H9 (cell line): Measurements from ENCODE around the gene BSN. TPM values are rescaled to one million over a fixed set of nuclear protein-coding genes. Genes with fewer than 3 reads are reported as not detected.

Experiments
- DNase-seq: peaks from one replicate; pipeline ENCODE4 v3.0.0-alpha.2; 2017
- H2AFZ ChIP-seq: one replicate; pipeline ENCODE4 v1.6.1; 2013; ENCODE audit warnings: mild to moderate bottlenecking, low read length, control low read depth, moderate library complexity
- H2AK5ac ChIP-seq: 2 replicates; pipeline ENCODE4 v1.6.1; 2013; ENCODE audit warnings: low read length, control low read depth, mixed read lengths; ENCODE audit not compliant: insufficient read length
- H2BK120ac ChIP-seq: one replicate; pipeline ENCODE4 v1.6.1; 2013; ENCODE audit warnings: low read depth, mild to moderate bottlenecking, low read length, control low read depth, inconsistent platforms; ENCODE audit not compliant: poor library complexity, severe bottlenecking
- H2BK12ac ChIP-seq: 2 replicates; pipeline ENCODE4 v1.6.1; 2013; ENCODE audit warnings: low read length, control low read depth, mixed read lengths, low read depth; ENCODE audit not compliant: insufficient read length
- H2BK15ac ChIP-seq: 2 replicates; pipeline ENCODE4 v1.6.1; 2013; ENCODE audit warnings: low read depth, low read length, control low read depth
- H2BK20ac ChIP-seq: one replicate; pipeline ENCODE4 v1.6.1; 2013; ENCODE audit warnings: low read depth, mild to moderate bottlenecking, low read length, control low read depth, inconsistent platforms; ENCODE audit not compliant: poor library complexity, severe bottlenecking
- H2BK5ac ChIP-seq: 2 replicates; pipeline ENCODE4 v1.6.1; 2013; ENCODE audit warnings: low read length, control low read depth, mixed read lengths; ENCODE audit not compliant: insufficient read length
- H3K14ac ChIP-seq: 2 replicates; pipeline ENCODE4 v1.6.1; 2013; ENCODE audit warnings: low read length, control low read depth; ENCODE audit not compliant: insufficient read depth
- H3K18ac ChIP-seq: 2 replicates; pipeline ENCODE4 v1.6.1; 2013; ENCODE audit warnings: low read depth, mild to moderate bottlenecking, mixed read lengths, low read length, control low read depth; ENCODE audit not compliant: insufficient read length
- H3K23ac ChIP-seq: 2 replicates; pipeline ENCODE4 v1.6.1; 2013; ENCODE audit warnings: low read length, control low read depth, mixed read lengths, low read depth; ENCODE audit not compliant: insufficient read length
- H3K23me2 ChIP-seq: 2 replicates; pipeline ENCODE4 v1.6.1; 2013; ENCODE audit warnings: low read depth, mild to moderate bottlenecking, mixed read lengths, low read length, control low read depth; ENCODE audit not compliant: insufficient read length, poor library complexity, severe bottlenecking
- H3K27ac ChIP-seq: 2 replicates; pipeline ENCODE4 v1.5.1; 2013; ENCODE audit warnings: low read length, control low read depth, mixed read lengths, low read depth; ENCODE audit not compliant: insufficient read length
- H3K27me3 ChIP-seq: 2 replicates; pipeline ENCODE4 v1.6.1; 2013; ENCODE audit warnings: low read length, control low read depth, inconsistent platforms; ENCODE audit not compliant: insufficient read depth
- H3K4ac ChIP-seq: 2 replicates; pipeline ENCODE4 v1.6.1; 2013; ENCODE audit warnings: low read depth, mild to moderate bottlenecking, control low read depth, inconsistent platforms, low read length, moderate library complexity
- H3K4me1 ChIP-seq: 2 replicates; pipeline ENCODE4 v1.6.1; 2013; ENCODE audit warnings: low read length, control low read depth, inconsistent platforms; ENCODE audit not compliant: insufficient read depth
- H3K4me2 ChIP-seq: 2 replicates; pipeline ENCODE4 v1.6.1; 2013; ENCODE audit warnings: low read length, control low read depth, mixed read lengths; ENCODE audit not compliant: insufficient read length, insufficient read depth
- H3K56ac ChIP-seq: 2 replicates; pipeline ENCODE4 v1.6.1; 2013; ENCODE audit warnings: low read depth, mild to moderate bottlenecking, mixed read lengths, low read length, control low read depth; ENCODE audit not compliant: insufficient read length
- H3K79me1 ChIP-seq: 2 replicates; pipeline ENCODE4 v1.6.1; 2013; ENCODE audit warnings: low read depth, mild to moderate bottlenecking, moderate library complexity, low read length, control low read depth, inconsistent platforms; ENCODE audit not compliant: insufficient read depth, poor library complexity, severe bottlenecking
- H3K79me2 ChIP-seq: 2 replicates; pipeline ENCODE4 v1.6.1; 2013; ENCODE audit warnings: low read length, control low read depth, inconsistent platforms; ENCODE audit not compliant: insufficient read depth
- H3K9ac ChIP-seq: 2 replicates; pipeline ENCODE4 v1.6.1; 2013; ENCODE audit warnings: low read length, control low read depth, mixed read lengths; ENCODE audit not compliant: insufficient read length; ENCODE audit errors: extremely low read depth
- H3K9me3 ChIP-seq: one replicate; pipeline ENCODE4 v1.6.1; 2013; ENCODE audit warnings: low read depth, low read length, inconsistent platforms; ENCODE audit not compliant: control insufficient read depth
- H3T11ph ChIP-seq: one replicate; pipeline ENCODE4 v1.6.1; 2013; ENCODE audit warnings: mild to moderate bottlenecking, low read length, control low read depth, inconsistent platforms
- H4K20me1 ChIP-seq: one replicate; pipeline ENCODE4 v1.6.1; 2013; ENCODE audit not compliant: control insufficient read depth, insufficient read length, insufficient read depth
- H4K5ac ChIP-seq: 2 replicates; pipeline ENCODE4 v1.6.1; 2013; ENCODE audit warnings: low read depth, mild to moderate bottlenecking, mixed read lengths, low read length, control low read depth; ENCODE audit not compliant: insufficient read length
- H4K8ac ChIP-seq: replicated peaks from 2 replicates; pipeline ENCODE4 v1.6.1; 2013; ENCODE audit warnings: low read length, control low read depth, mixed read lengths, low read depth; ENCODE audit not compliant: insufficient read length
- H4K91ac ChIP-seq: 2 replicates; pipeline ENCODE4 v1.6.1; 2013; ENCODE audit warnings: low read depth, mild to moderate bottlenecking, moderate library complexity, mixed read lengths, low read length, control low read depth; ENCODE audit not compliant: insufficient read length
- H3K27ac Mint-ChIP-seq, 3 experiments: 2 replicates in 2 of 3; 3 replicates in 1 of 3; pipeline ENCODE4 v1.8.0; 2020 to 2021; ENCODE audit warnings: mixed read lengths in 3 of 3, mild to moderate bottlenecking in 1 of 3, moderate library complexity in 1 of 3
- H3K27me3 Mint-ChIP-seq: 2 replicates; pipeline ENCODE4 v1.8.0; 2021; ENCODE audit warnings: low read depth, mild to moderate bottlenecking, moderate library complexity, mixed read lengths
- H3K36me3 Mint-ChIP-seq, 3 experiments: 2 replicates in 2 of 3; 3 replicates in 1 of 3; pipeline ENCODE4 v1.8.0; 2020 to 2021; ENCODE audit warnings: low read depth in 3 of 3, mixed read lengths in 3 of 3; ENCODE audit not compliant: insufficient read depth in 1 of 3
- H3K4me1 Mint-ChIP-seq, 2 experiments: 2 replicates each; pipeline ENCODE4 v1.8.0; 2020; ENCODE audit warnings: mixed read lengths in 2 of 2
- H3K4me3 Mint-ChIP-seq, 2 experiments: 2 replicates in 1 of 2; 3 replicates in 1 of 2; pipeline ENCODE4 v1.8.0; 2020 to 2021; ENCODE audit warnings: mild to moderate bottlenecking in 2 of 2, mixed read lengths in 2 of 2, moderate library complexity in 1 of 2
- H3K9me3 Mint-ChIP-seq, 2 experiments: 2 replicates in 1 of 2; 3 replicates in 1 of 2; pipeline ENCODE4 v1.8.0; 2020; ENCODE audit warnings: mild to moderate bottlenecking in 2 of 2, mixed read lengths in 2 of 2, moderate library complexity in 1 of 2
- total RNA-seq: library from RNA; stranded (reverse); gene quantifications from 2 replicates; pipeline ENCODE4 v1.2.1, GENCODE V29; 2021
- TF ChIP-seq, protein P1 (sequence below): fragments of 200-600 bp; sonication (generic); conservative IDR thresholded peaks from 3 replicates; pipeline ENCODE4 v1.8.0; 2021; ENCODE audit warnings: antibody characterized with exemption, mild to moderate bottlenecking

The BSN gene
- total RNA-seq, 1 experiment from 2014 or later = 2.4 TPM

GRCh38 chr3:49552087-49552486 is 2.2 kb upstream of the BSN start:
- H2BK15ac ChIP-seq = no peak overlapping the region
- H3K79me2 ChIP-seq = no peaks in the 10 kb centered on the region
- no peak for DNase-seq
- peaks cover 18 to 21% of the 10 kb centered on the region in 2 experiments for H3K4me1 Mint-ChIP-seq
- no peaks in the 10 kb centered on the region for H3K9me3 ChIP-seq
- H3T11ph ChIP-seq = no peak overlapping the region
- no peaks in the 10 kb centered on the region for H3K27me3 ChIP-seq
- TF ChIP-seq, protein P1, sequence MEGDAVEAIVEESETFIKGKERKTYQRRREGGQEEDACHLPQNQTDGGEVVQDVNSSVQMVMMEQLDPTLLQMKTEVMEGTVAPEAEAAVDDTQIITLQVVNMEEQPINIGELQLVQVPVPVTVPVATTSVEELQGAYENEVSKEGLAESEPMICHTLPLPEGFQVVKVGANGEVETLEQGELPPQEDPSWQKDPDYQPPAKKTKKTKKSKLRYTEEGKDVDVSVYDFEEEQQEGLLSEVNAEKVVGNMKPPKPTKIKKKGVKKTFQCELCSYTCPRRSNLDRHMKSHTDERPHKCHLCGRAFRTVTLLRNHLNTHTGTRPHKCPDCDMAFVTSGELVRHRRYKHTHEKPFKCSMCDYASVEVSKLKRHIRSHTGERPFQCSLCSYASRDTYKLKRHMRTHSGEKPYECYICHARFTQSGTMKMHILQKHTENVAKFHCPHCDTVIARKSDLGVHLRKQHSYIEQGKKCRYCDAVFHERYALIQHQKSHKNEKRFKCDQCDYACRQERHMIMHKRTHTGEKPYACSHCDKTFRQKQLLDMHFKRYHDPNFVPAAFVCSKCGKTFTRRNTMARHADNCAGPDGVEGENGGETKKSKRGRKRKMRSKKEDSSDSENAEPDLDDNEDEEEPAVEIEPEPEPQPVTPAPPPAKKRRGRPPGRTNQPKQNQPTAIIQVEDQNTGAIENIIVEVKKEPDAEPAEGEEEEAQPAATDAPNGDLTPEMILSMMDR = no peak
- H3K23me2 ChIP-seq = peaks cover 13% of the 10 kb centered on the region
- no peak overlapping the region for H2BK5ac ChIP-seq
- H2AFZ ChIP-seq = no peak overlapping the region
- H3K4me3 Mint-ChIP-seq = no peak overlapping the region
- no peak overlapping the region for H3K4me2 ChIP-seq
- H3K14ac ChIP-seq = no peak overlapping the region
- H3K23ac ChIP-seq = no peak overlapping the region
- no peak overlapping the region for H3K4ac ChIP-seq
- no peak overlapping the region for H4K91ac ChIP-seq
- H4K8ac ChIP-seq = no peak overlapping the region
- H2BK120ac ChIP-seq = no peak overlapping the region
- H2BK12ac ChIP-seq = no peak overlapping the region
- no peak overlapping the region for H4K5ac ChIP-seq
- peaks cover 6% of the 10 kb centered on the region; the same call in 1 of the 2 replicates for H3K4me1 ChIP-seq
- H3K27me3 Mint-ChIP-seq = peaks cover 17% of the 10 kb centered on the region
- no peaks in the 10 kb centered on the region for H3K9me3 Mint-ChIP-seq
- no peaks in the 10 kb centered on the region for H4K20me1 ChIP-seq
- H3K56ac ChIP-seq = no peak overlapping the region
- no peaks in the 10 kb centered on the region; a peak in 2 of 7 replicates for H3K36me3 Mint-ChIP-seq
- H3K79me1 ChIP-seq = no peaks in the 10 kb centered on the region
- no peak overlapping the region for H2BK20ac ChIP-seq
- H2AK5ac ChIP-seq = no peak overlapping the region
- H3K18ac ChIP-seq = no peak overlapping the region
- H3K27ac ChIP-seq = no peak overlapping the region
- peak overlapping the region in 1 of 3 experiments; percentile 47; a peak in 1 of 7 replicates for H3K27ac Mint-ChIP-seq
- no peak overlapping the region for H3K9ac ChIP-seq
